Ascending aorta (tissue), 2 donors: Measurements from ENCODE around the gene SRRT. TPM values are rescaled to one million over a fixed set of nuclear protein-coding genes. Genes with fewer than 3 reads are reported as not detected.
A peak's percentile ranks its signal among the peaks of the same experiment; 100 is the strongest.
"Not testable (repeated sequence)": the region's sequence is repeated elsewhere in the genome, so short reads cannot be mapped to it uniquely, and the experiment has no call there.

Experiments
- DNase-seq, 2 donors: peaks; one replicate each; pipeline ENCODE4 v3.0.0-alpha.2; 2019; ENCODE audit warnings: low spot score in 2 of 2
- H3K27ac ChIP-seq, 2 donors: fragments of 200-600 bp; sonication (generic); one replicate each; pipeline ENCODE4 v1.5.1; 2016 to 2017; ENCODE audit warnings: mild to moderate bottlenecking in 1 of 2
- H3K27me3 ChIP-seq: fragments of 200-600 bp; sonication (generic); one replicate; pipeline ENCODE4 v1.5.1; 2017
- H3K36me3 ChIP-seq, 2 donors: fragments of 200-600 bp; sonication (generic); one replicate each; pipeline ENCODE4 v1.5.1; 2016
- H3K4me1 ChIP-seq, 2 donors: fragments of 200-600 bp; sonication (generic); one replicate each; pipeline ENCODE4 v1.5.1; 2016 to 2017; ENCODE audit warnings: mild to moderate bottlenecking in 1 of 2
- H3K4me3 ChIP-seq, 2 donors: fragments of 200-600 bp; sonication (generic); one replicate each; pipeline ENCODE4 v1.5.1; 2016 to 2017; ENCODE audit warnings: mild to moderate bottlenecking in 1 of 2
- H3K9me3 ChIP-seq, 2 donors: fragments of 200-600 bp; sonication (generic); one replicate each; pipeline ENCODE4 v1.5.1; 2016
- intact Hi-C: fragments of 100-400 bp; cut with DNase I; formaldehyde crosslinking; loops from one replicate; pipeline ENCODE4 v1.15.1; 2023
- total RNA-seq: library from RNA; depleted of rRNA; stranded (reverse); fragments of >200 nt; gene quantifications from one replicate; pipeline ENCODE4 v1.1.0, GENCODE V29; 2016
- TF ChIP-seq, protein P1 (sequence below), 3 experiments: fragments of 200-600 bp in 2 of 3; fragments of 450-650 bp in 1 of 3; sonication (generic) in 2 of 3; IDR thresholded peaks; one replicate each; pipeline ENCODE4 v1.5.1; 2016 to 2019; ENCODE audit warnings: antibody characterized with exemption in 3 of 3, mild to moderate bottlenecking in 1 of 3, moderate library complexity in 1 of 3

The SRRT gene
- total RNA-seq, 1 donor from 2014 or later: 89.2 TPM

DNA sequence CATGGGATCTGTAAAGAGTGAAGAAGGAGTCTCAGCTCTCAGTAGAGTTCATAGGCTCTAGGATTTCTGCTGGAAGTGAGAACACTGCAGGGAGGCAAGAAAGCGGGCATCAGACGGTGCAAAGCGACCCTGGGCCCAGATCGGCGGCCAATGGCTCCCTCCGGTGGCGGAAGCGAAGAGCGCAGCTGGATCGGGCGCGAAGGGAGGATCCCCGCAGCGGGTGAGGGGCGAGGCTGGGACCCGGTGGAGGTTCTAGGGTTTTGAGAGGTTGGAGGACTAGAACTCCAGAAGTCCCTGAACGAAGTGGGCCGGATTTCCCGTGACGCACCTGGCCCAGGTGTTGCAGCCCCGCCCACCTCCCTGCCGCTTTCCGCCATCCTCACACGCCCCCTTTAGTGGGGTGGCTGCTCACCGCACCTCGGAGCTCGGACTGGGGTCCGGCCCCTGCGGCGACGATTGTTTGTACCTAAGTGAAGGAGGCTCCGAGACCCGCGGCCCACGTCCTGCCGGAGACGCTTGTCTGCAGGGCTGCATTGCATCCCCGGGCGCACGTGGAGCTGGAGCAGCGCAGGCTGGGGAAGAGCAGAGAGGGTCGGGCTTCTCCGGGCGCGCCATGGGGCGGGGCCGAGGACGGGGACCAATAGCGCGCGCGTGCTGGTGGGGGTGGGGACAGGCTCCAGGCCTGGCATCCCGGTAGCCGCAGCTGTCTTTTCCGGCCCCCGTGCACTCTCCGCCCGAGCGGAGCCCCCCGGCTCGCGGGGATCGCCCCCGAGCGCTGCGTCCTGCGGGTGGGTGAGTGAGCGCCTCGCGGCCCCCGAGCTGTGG lies 22.6 kb upstream of the SRRT start, which contains the start of gene SLC12A9:
TSS of gene SLC12A9 (plus strand) at position 666 of the 825 bp plus-strand sequence. CDS start 1,485 bp downstream, outside the sequence.
- TF ChIP-seq, protein P1, sequence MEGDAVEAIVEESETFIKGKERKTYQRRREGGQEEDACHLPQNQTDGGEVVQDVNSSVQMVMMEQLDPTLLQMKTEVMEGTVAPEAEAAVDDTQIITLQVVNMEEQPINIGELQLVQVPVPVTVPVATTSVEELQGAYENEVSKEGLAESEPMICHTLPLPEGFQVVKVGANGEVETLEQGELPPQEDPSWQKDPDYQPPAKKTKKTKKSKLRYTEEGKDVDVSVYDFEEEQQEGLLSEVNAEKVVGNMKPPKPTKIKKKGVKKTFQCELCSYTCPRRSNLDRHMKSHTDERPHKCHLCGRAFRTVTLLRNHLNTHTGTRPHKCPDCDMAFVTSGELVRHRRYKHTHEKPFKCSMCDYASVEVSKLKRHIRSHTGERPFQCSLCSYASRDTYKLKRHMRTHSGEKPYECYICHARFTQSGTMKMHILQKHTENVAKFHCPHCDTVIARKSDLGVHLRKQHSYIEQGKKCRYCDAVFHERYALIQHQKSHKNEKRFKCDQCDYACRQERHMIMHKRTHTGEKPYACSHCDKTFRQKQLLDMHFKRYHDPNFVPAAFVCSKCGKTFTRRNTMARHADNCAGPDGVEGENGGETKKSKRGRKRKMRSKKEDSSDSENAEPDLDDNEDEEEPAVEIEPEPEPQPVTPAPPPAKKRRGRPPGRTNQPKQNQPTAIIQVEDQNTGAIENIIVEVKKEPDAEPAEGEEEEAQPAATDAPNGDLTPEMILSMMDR (IDR thresholded peaks at IDR 0.05): peak; percentile 90 to 93 (median 90)
- Histone ChIP-seq H3K36me3 (peaks cover 4 to 6% of the 10 kb centered on the region in 2 donors), H3K4me1 (peaks cover 3 to 8% of the 10 kb centered on the region in 2 donors), H3K27me3 (no peaks in the 10 kb centered on the region), H3K9me3 (no peaks in the 10 kb centered on the region), H3K4me3 (peak within 1 kb of the TSS; percentile 69 to 82), H3K27ac (peak within 1 kb of the TSS; percentile 77 to 85)
- DNase-seq: peak; percentile 55 to 93
- intact Hi-C loops: loop anchor here (1.0 to 10.0 kb wide), 7 partner anchors 14 to 370 kb away; partner anchors contain the start of gene NYAP1

DNA sequence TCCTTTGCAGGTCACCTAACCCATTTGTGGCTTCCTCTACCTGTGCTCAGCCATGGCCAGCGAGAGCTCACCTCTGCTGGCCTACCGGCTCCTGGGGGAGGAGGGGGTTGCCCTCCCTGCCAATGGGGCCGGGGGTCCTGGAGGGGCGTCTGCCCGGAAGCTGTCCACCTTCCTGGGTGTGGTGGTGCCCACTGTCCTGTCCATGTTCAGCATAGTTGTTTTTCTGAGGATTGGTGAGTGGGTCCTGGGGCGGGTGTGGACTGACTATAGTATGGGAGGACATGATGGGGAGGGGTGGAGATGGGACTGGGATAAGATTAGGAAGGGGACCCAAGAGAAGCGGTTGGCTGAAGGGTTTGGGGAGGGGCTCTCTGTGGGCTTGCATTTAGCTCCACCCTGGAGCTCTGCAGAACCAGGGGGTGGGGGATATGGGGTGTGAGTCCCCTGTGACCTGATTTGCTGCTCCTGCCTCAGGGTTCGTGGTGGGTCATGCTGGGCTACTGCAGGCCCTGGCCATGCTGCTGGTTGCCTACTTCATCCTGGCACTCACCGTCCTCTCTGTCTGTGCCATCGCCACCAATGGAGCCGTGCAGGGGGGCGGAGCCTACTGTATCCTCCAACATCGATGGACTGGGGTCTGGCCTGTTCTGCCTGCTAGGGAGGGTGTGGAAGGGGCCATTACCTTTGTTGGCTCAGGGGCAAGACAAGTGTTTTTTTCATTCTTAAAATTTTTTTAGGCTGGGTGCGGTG lies 20.6 kb upstream of the SRRT start:
- peaks cover 3 to 8% of the 10 kb centered on the region in 2 donors for H3K4me1 ChIP-seq
- peaks cover 4 to 6% of the 10 kb centered on the region in 2 donors for H3K36me3 ChIP-seq
- H3K27ac ChIP-seq: no peak overlapping the region
- no peak for DNase-seq
- TF ChIP-seq, protein P1 (IDR thresholded peaks at IDR 0.05): no peak
- H3K9me3 ChIP-seq: no peaks in the 10 kb centered on the region
- no peaks in the 10 kb centered on the region for H3K27me3 ChIP-seq
- H3K4me3 ChIP-seq: no peak overlapping the region
- intact Hi-C loops: loop anchor here (5.0 to 10.0 kb wide), 3 partner anchors 127 to 372 kb away; partner anchors contain the start of gene NYAP1

DNA sequence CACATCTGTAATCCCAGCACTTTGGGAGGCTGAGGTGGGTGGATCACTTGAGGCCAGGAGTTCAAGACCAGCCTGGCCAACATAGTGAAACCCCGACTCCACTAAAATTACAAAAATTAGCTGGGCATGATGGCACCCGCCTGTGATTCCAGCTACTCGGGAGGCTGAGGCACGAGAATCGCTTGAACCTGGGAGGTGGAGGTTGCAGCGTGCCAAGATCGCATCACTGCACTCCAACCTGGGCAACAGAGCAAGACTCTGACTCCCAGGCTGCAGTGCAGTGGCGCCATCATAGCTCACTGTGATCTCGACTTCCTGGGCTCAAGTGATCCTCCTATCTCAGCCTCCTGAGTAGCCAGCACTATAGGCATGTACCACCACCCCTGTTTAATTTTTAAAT lies 20.0 kb upstream of the SRRT start:
- not testable (repeated sequence) for H3K27ac ChIP-seq, H3K4me1 ChIP-seq, DNase-seq, H3K36me3 ChIP-seq, H3K9me3 ChIP-seq, H3K4me3 ChIP-seq, H3K27me3 ChIP-seq
- intact Hi-C loops: loop anchor here (5.0 to 10.0 kb wide), 3 partner anchors 128 to 373 kb away; partner anchors contain the start of gene NYAP1

DNA sequence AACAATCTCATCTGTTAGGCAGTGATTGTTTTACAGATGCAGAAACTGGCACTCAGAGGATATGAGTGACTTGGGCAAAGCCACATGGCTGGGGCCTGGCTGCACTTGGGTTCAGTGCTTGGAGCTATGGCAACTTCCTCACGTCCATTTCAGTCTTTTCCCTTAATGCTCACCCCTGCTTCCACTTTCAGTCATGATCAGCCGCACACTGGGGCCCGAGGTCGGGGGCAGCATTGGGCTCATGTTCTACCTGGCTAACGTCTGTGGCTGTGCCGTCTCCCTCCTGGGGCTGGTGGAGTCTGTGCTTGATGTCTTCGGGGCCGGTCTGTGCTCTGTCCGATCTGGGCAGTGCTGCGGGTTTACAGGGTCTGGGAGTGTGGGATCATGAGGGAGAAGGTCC lies 19.4 kb upstream of the SRRT start:
- no peak for DNase-seq
- Histone ChIP-seq H3K4me3 (no peak overlapping the region), H3K36me3 (peaks cover 10 to 12% of the 10 kb centered on the region in 2 donors), H3K27ac (no peak overlapping the region), H3K27me3 (no peaks in the 10 kb centered on the region), H3K9me3 (no peaks in the 10 kb centered on the region), H3K4me1 (peaks cover 3 to 8% of the 10 kb centered on the region in 2 donors)
- intact Hi-C loops: loop anchor here (10.0 kb wide), 1 partner anchor 311 kb away; no protein-coding TSS in a partner anchor
- TF ChIP-seq, protein P1 (IDR thresholded peaks at IDR 0.05): no peak

DNA sequence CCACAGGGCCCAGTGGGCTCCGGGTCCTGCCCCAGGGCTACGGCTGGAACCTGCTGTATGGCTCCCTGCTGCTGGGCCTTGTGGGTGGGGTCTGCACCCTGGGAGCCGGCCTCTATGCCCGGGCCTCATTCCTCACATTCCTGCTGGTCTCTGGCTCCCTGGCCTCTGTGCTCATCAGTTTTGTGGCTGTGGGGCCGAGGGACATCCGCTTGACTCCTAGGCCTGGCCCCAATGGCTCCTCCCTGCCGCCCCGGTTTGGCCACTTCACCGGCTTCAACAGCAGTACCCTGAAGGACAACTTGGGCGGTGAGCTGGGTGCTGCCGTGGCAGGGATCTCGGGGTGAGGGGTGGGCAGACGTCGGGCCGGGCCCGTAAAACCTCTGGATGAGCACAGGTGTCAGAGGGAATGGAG lies 18.0 kb upstream of the SRRT start:
- no peak for DNase-seq
- intact Hi-C loops: loop anchor here (10.0 kb wide), 1 partner anchor 312 kb away; no protein-coding TSS in a partner anchor
- Histone ChIP-seq H3K27ac (no peak overlapping the region), H3K9me3 (no peaks in the 10 kb centered on the region), H3K4me3 (no peak overlapping the region), H3K36me3 (peaks cover 21 to 24% of the 10 kb centered on the region in 2 donors), H3K27me3 (no peaks in the 10 kb centered on the region), H3K4me1 (peaks cover 3 to 8% of the 10 kb centered on the region in 2 donors)
- TF ChIP-seq, protein P1 (IDR thresholded peaks at IDR 0.05): no peak
